IMR-90 (cell line): Measurements from ENCODE around the gene SMIM14. TPM values are rescaled to one million over a fixed set of nuclear protein-coding genes. Genes with fewer than 3 reads are reported as not detected.

Experiments
- ATAC-seq: fragments of 200-7000 bp; cut with Tn5 transposase; 2 replicates; pipeline ENCODE4 v1.9.1; 2020; ENCODE audit warnings: low read depth, mild to moderate bottlenecking, moderate library complexity
- BruUV-seq: library from RNA; stranded (reverse); fragments of 400-500 nt; replicated peaks from 2 replicates; lab custom pipeline; 2021; lab: Mats Ljungman, UMichigan
- CTCF ChIA-PET: fragments of 300-600 bp; formaldehyde crosslinking; extraction: SDS; loops from one replicate; lab custom pipeline; 2021; ENCODE audit warnings: antibody characterized with exemption; lab: Yijun Ruan, JAX
- POLR2A ChIA-PET: fragments of 300-600 bp; sonication (Branson Sonifier 250); formaldehyde crosslinking; loops from one replicate; lab custom pipeline; 2022; ENCODE audit warnings: antibody characterized with exemption; ENCODE audit not compliant: unreplicated experiment; lab: Charles Lee
- DNase-seq: peaks from one replicate; pipeline ENCODE4 v3.0.0; 2013
- H2AFZ ChIP-seq: replicated peaks from 2 replicates; pipeline ENCODE3; 2013; ENCODE audit warnings: low read length, mild to moderate bottlenecking; ENCODE audit not compliant: poor library complexity
- H2AK5ac ChIP-seq: 2 replicates; pipeline ENCODE4 v1.6.1; 2013; ENCODE audit warnings: low read depth, low read length, inconsistent platforms
- H2AK9ac ChIP-seq: replicated peaks from 2 replicates; pipeline ENCODE3; 2013; ENCODE audit warnings: mild to moderate bottlenecking, low read depth, low read length, moderate library complexity; ENCODE audit not compliant: poor library complexity
- H2BK120ac ChIP-seq: 2 replicates; pipeline ENCODE4 v1.6.1; 2013; ENCODE audit warnings: low read depth, low read length, inconsistent platforms
- H2BK15ac ChIP-seq: 3 replicates; pipeline ENCODE4 v1.6.1; 2013; ENCODE audit warnings: low read depth, low read length, inconsistent platforms
- H2BK20ac ChIP-seq: 2 replicates; pipeline ENCODE4 v1.6.1; 2013; ENCODE audit warnings: low read depth, mild to moderate bottlenecking, inconsistent platforms, low read length, moderate library complexity
- H2BK5ac ChIP-seq: 2 replicates; pipeline ENCODE4 v1.6.1; 2013; ENCODE audit warnings: mild to moderate bottlenecking, low read depth, low read length, inconsistent platforms; ENCODE audit not compliant: poor library complexity, severe bottlenecking
- H3K14ac ChIP-seq: replicated peaks from 2 replicates; pipeline ENCODE4 v1.6.1; 2013; ENCODE audit warnings: low read depth, low read length, inconsistent platforms
- H3K18ac ChIP-seq: 2 replicates; pipeline ENCODE4 v1.6.1; 2013; ENCODE audit warnings: low read depth, low read length, control low read depth
- H3K23ac ChIP-seq: 2 replicates; pipeline ENCODE4 v1.6.1; 2013; ENCODE audit warnings: low read depth, low read length, inconsistent platforms
- H3K27ac ChIP-seq: 2 replicates; pipeline ENCODE4 v1.5.1; 2013; ENCODE audit warnings: mild to moderate bottlenecking, control low read depth, low read length; ENCODE audit not compliant: insufficient read depth
- H3K27me3 ChIP-seq: 2 replicates; pipeline ENCODE4 v1.6.1; 2013; ENCODE audit warnings: low read length; ENCODE audit not compliant: control insufficient read depth, insufficient read depth
- H3K36me3 ChIP-seq: 2 replicates; pipeline ENCODE4 v1.6.1; 2013; ENCODE audit warnings: low read length, mixed read lengths; ENCODE audit not compliant: control insufficient read depth, insufficient read depth
- H3K4ac ChIP-seq: 2 replicates; pipeline ENCODE4 v1.6.1; 2013; ENCODE audit warnings: low read depth, low read length, inconsistent platforms
- H3K4me1 ChIP-seq: 2 replicates; pipeline ENCODE4 v1.6.1; 2013; ENCODE audit warnings: low read length, mixed read lengths; ENCODE audit not compliant: control insufficient read depth, insufficient read depth
- H3K4me2 ChIP-seq: 2 replicates; pipeline ENCODE4 v1.6.1; 2013; ENCODE audit warnings: low read depth, mild to moderate bottlenecking, control low read depth, low read length, moderate library complexity
- H3K4me3 ChIP-seq: 2 replicates; pipeline ENCODE4 v1.5.1; 2013; ENCODE audit warnings: low read depth, mild to moderate bottlenecking, control low read depth, low read length, moderate library complexity; ENCODE audit not compliant: insufficient read depth
- H3K56ac ChIP-seq: 2 replicates; pipeline ENCODE4 v1.6.1; 2013; ENCODE audit warnings: low read length, inconsistent platforms; ENCODE audit not compliant: insufficient read depth; ENCODE audit errors: extremely low read depth
- H3K79me1 ChIP-seq, 2 experiments: 2 replicates each; pipeline ENCODE4 v1.6.1; 2013; ENCODE audit warnings: low read length in 2 of 2, inconsistent platforms in 1 of 2, low read depth in 1 of 2
- H3K9ac ChIP-seq: 2 replicates; pipeline ENCODE4 v1.6.1; 2013; ENCODE audit warnings: low read depth, low read length, control low read depth
- H3K9me1 ChIP-seq: 2 replicates; pipeline ENCODE4 v1.6.1; 2013; ENCODE audit warnings: low read length, inconsistent platforms; ENCODE audit not compliant: insufficient read depth
- H3K9me3 ChIP-seq: 2 replicates; pipeline ENCODE4 v1.6.1; 2013; ENCODE audit warnings: low read length; ENCODE audit not compliant: control insufficient read depth, insufficient read depth
- H4K20me1 ChIP-seq: 2 replicates; pipeline ENCODE4 v1.6.1; 2013; ENCODE audit warnings: low read length, inconsistent platforms; ENCODE audit not compliant: insufficient read depth
- H4K5ac ChIP-seq: 2 replicates; pipeline ENCODE4 v1.6.1; 2013; ENCODE audit warnings: mild to moderate bottlenecking, low read depth, low read length, control low read depth
- H4K8ac ChIP-seq, 2 experiments: 2 replicates each; pipeline ENCODE4 v1.6.1; 2013; ENCODE audit warnings: low read depth in 2 of 2, low read length in 2 of 2, control low read depth in 1 of 2, inconsistent platforms in 1 of 2
- H4K91ac ChIP-seq: 2 replicates; pipeline ENCODE4 v1.6.1; 2013; ENCODE audit warnings: low read depth, low read length, inconsistent platforms; ENCODE audit not compliant: insufficient read depth
- BHLHE40 ChIP-seq: fragments of 150-350 bp; IDR thresholded peaks from 2 replicates; pipeline ENCODE4 v1.6.1; 2016; ENCODE audit warnings: mild to moderate bottlenecking, low read depth, low read length
- CEBPB ChIP-seq: IDR thresholded peaks from 2 replicates; pipeline ENCODE4 v1.6.1; 2012; ENCODE audit warnings: low read depth, low read length, improper control_type of control experiment
- CHD1 ChIP-seq: IDR thresholded peaks from 2 replicates; pipeline ENCODE4 v1.6.1; 2012; ENCODE audit warnings: low read depth, low read length, improper control_type of control experiment
- FOS ChIP-seq: fragments of 150-350 bp; IDR thresholded peaks from 2 replicates; pipeline ENCODE4 v1.6.1; 2016; ENCODE audit warnings: low read depth, low read length
- MAFK ChIP-seq: IDR thresholded peaks from 2 replicates; pipeline ENCODE4 v1.6.1; 2012; ENCODE audit warnings: low read depth, low read length, improper control_type of control experiment
- MXI1 ChIP-seq: IDR thresholded peaks from 2 replicates; pipeline ENCODE4 v1.6.1; 2012; ENCODE audit warnings: low read depth, mild to moderate bottlenecking, low read length, moderate library complexity, borderline replicate concordance
- NFE2L2 ChIP-seq: fragments of 150-350 bp; IDR thresholded peaks from 2 replicates; pipeline ENCODE4 v1.6.1; 2016; ENCODE audit warnings: low read depth, mild to moderate bottlenecking, low read length
- POLR2A ChIP-seq: IDR thresholded peaks from 2 replicates; pipeline ENCODE4 v1.6.1; 2012; ENCODE audit warnings: mild to moderate bottlenecking, low read depth, low read length
- RAD21 ChIP-seq: IDR thresholded peaks from 2 replicates; pipeline ENCODE4 v1.6.1; 2012; ENCODE audit warnings: low read length, improper control_type of control experiment
- RFX5 ChIP-seq: IDR thresholded peaks from 2 replicates; pipeline ENCODE4 v1.8.0; 2012; ENCODE audit warnings: low read depth, mild to moderate bottlenecking, low read length, moderate library complexity
- SMC3 ChIP-seq: fragments of 150-350 bp; IDR thresholded peaks from 2 replicates; pipeline ENCODE4 v1.6.1; 2016; ENCODE audit warnings: low read depth, mild to moderate bottlenecking, antibody characterized with exemption, low read length, moderate library complexity
- WGBS, 2 experiments: methylation state at CpG; one replicate each; pipeline versions ENCODE4 v1.1.5 to v1.1.7; 2013; ENCODE audit warnings: missing lambda C conversion rate in 2 of 2; ENCODE audit not compliant: insufficient read length in 1 of 2; ENCODE audit errors: extremely low coverage in 2 of 2; 5-methylcytosine and 5-hydroxymethylcytosine counted together
- dilution Hi-C: fragments of 300-500 bp; cut with HindIII; formaldehyde crosslinking; loops from one replicate; pipeline ENCODE4 v1.14.3; 2018; ENCODE audit warnings: low sequenced_read_pairs; ENCODE audit not compliant: unreplicated experiment
- in situ Hi-C: fragments of 300-500 bp; cut with MboI; formaldehyde crosslinking; loops from 3 replicates; pipeline ENCODE4 v1.14.3; 2019; ENCODE audit warnings: low sequenced_read_pairs, inconsistent platforms, mixed read lengths
- intact Hi-C: fragments of 100-400 bp; cut with micrococcal nuclease; formaldehyde crosslinking; loops from 2 replicates; pipeline ENCODE4 v1.10.0; 2022
- polyA plus RNA-seq, 3 experiments: library from polyadenylated mRNA; depleted of rRNA; stranded (reverse); fragments of >200 nt; gene quantifications; 2 replicates each; pipeline ENCODE4 v1.2.3, GENCODE V29; 2012; ENCODE audit warnings: low replicate concordance in 1 of 3
- total RNA-seq: library from RNA; depleted of rRNA; stranded (reverse); fragments of >200 nt; gene quantifications from 2 replicates; pipeline ENCODE4 v1.2.3, GENCODE V29; 2012
- TF ChIP-seq, protein P1 (sequence below): conservative IDR thresholded peaks from 2 replicates; pipeline ENCODE4 v1.5.1; 2012; ENCODE audit warnings: mild to moderate bottlenecking, low read depth, low read length, improper control_type of control experiment

SMIM14 gene
- total and polyA plus RNA-seq, 2 of the 4 experiments (the other 2 are of a cell fraction) = 15.6 to 20.9 TPM

DNA sequence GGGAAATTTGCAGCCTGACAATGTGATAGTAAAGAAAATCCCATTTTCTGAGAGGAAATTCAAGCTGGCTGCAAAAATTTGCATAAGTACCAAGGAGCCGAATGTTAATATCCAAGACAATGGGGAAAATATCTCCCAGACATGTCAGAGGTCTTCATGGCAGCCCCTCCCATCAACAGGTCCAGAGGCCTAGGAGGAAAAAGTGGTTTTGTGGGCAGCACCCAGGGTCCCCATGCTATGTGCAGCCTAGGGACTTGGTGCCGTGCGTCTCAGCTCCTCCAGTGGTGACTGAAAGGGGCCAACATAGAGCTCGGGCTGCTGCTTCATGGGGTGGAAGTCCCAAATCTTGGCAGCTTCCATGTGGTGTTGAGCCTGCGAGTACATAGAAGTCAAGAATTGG is 105.1 kb downstream of the SMIM14 start:
- Histone ChIP-seq H4K20me1 (no peaks in the 10 kb centered on the region), H3K79me1 (peaks cover 4 to 25% of the 10 kb centered on the region in 2 experiments; a peak in 3 of 4 replicates), H2BK5ac (no peak overlapping the region), H3K27ac (no peak overlapping the region), H3K4ac (no peak overlapping the region), H3K18ac (no peak overlapping the region), H2BK15ac (no peak overlapping the region), H3K9me1 (no peaks in the 10 kb centered on the region), H3K4me1 (peaks cover 1% of the 10 kb centered on the region; the same call in 1 of the 2 replicates), H2AK5ac (no peak overlapping the region), H3K36me3 (peaks cover 10% of the 10 kb centered on the region; the same call in 1 of the 2 replicates), H3K27me3 (no peaks in the 10 kb centered on the region), H4K5ac (no peak overlapping the region), H2BK120ac (no peak overlapping the region), H3K14ac (no peak overlapping the region), H2AK9ac (no peak overlapping the region), H3K56ac (no peak overlapping the region), H3K4me3 (no peak overlapping the region), H2AFZ (no peak overlapping the region), H4K91ac (no peak overlapping the region), H4K8ac (no peak overlapping the region), H3K23ac (no peak overlapping the region), H3K4me2 (no peak overlapping the region), H3K9me3 (peaks cover 3% of the 10 kb centered on the region; the same call in 1 of the 2 replicates), H3K9ac (no peak overlapping the region), H2BK20ac (no peak overlapping the region)
- no TSS peak for BruUV-seq
- DNase-seq = no peak
- no peak for ATAC-seq
- intact Hi-C loops = no loop called here
- CTCF ChIA-PET = no interaction called here
- in situ Hi-C loops = no loop called here
- WGBS, 2 experiments = 100% methylated on average over 1 of the region's 5 CpGs; no CpG with 5 or more reads in 1 of the 2 experiments
- dilution Hi-C loops = no loop called here
- TF ChIP-seq, protein P1, sequence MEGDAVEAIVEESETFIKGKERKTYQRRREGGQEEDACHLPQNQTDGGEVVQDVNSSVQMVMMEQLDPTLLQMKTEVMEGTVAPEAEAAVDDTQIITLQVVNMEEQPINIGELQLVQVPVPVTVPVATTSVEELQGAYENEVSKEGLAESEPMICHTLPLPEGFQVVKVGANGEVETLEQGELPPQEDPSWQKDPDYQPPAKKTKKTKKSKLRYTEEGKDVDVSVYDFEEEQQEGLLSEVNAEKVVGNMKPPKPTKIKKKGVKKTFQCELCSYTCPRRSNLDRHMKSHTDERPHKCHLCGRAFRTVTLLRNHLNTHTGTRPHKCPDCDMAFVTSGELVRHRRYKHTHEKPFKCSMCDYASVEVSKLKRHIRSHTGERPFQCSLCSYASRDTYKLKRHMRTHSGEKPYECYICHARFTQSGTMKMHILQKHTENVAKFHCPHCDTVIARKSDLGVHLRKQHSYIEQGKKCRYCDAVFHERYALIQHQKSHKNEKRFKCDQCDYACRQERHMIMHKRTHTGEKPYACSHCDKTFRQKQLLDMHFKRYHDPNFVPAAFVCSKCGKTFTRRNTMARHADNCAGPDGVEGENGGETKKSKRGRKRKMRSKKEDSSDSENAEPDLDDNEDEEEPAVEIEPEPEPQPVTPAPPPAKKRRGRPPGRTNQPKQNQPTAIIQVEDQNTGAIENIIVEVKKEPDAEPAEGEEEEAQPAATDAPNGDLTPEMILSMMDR = no peak
- no peak for TF ChIP-seq SMC3
- TF ChIP-seq BHLHE40 = no peak
- no peak for TF ChIP-seq NFE2L2
- no peak for TF ChIP-seq RAD21
- no peak for TF ChIP-seq POLR2A
- TF ChIP-seq CEBPB = no peak
- no peak for TF ChIP-seq RFX5
- TF ChIP-seq CHD1 = no peak
- no peak for TF ChIP-seq MXI1
- TF ChIP-seq FOS = no peak
- TF ChIP-seq MAFK = no peak
- POLR2A ChIA-PET = no interaction called here
